Skeletal muscle tissue (tissue), 4 donors: Measurements from ENCODE around the gene DCLK1. TPM values are rescaled to one million over a fixed set of nuclear protein-coding genes. Genes with fewer than 3 reads are reported as not detected.

Experiments used
- H3K27ac ChIP-seq: one replicate; pipeline ENCODE4 v1.7.0; 2013; ENCODE audit warnings: mild to moderate bottlenecking, low read depth, low read length, inconsistent platforms
- H3K27me3 ChIP-seq, 3 donors: one replicate each; pipeline ENCODE4 v1.7.0; 2013; ENCODE audit warnings: low read length in 3 of 3; ENCODE audit not compliant: control insufficient read depth in 3 of 3, insufficient read depth in 3 of 3
- H3K36me3 ChIP-seq, 3 donors: one replicate each; pipeline ENCODE4 v1.7.0; 2013; ENCODE audit warnings: low read length in 3 of 3; ENCODE audit not compliant: control insufficient read depth in 3 of 3, insufficient read depth in 3 of 3
- H3K4me1 ChIP-seq, 3 donors: one replicate each; pipeline ENCODE4 v1.7.0; 2013; ENCODE audit warnings: low read length in 3 of 3, mild to moderate bottlenecking in 3 of 3; ENCODE audit not compliant: control insufficient read depth in 3 of 3, insufficient read depth in 3 of 3
- H3K4me3 ChIP-seq, 3 donors: one replicate each; pipeline ENCODE4 v1.7.0; 2013; ENCODE audit warnings: low read length in 3 of 3
- H3K9ac ChIP-seq, 3 donors: one replicate each; pipeline ENCODE4 v1.7.0; 2013; ENCODE audit warnings: low read length in 3 of 3, mild to moderate bottlenecking in 3 of 3, moderate library complexity in 2 of 3, low read depth in 1 of 3
- H3K9me3 ChIP-seq, 3 donors: one replicate each; pipeline ENCODE4 v1.7.0; 2013; ENCODE audit warnings: low read length in 3 of 3; ENCODE audit not compliant: control insufficient read depth in 3 of 3
- total RNA-seq: library from RNA; depleted of rRNA; stranded (reverse); fragments of >200 nt; gene quantifications from one replicate; pipeline ENCODE4 v1.2.3, GENCODE V29; 2014
- donor health status: Osteomylitis.

Gene DCLK1
- total RNA-seq, 1 donor from 2014 or later: 92.9 TPM

DNA sequence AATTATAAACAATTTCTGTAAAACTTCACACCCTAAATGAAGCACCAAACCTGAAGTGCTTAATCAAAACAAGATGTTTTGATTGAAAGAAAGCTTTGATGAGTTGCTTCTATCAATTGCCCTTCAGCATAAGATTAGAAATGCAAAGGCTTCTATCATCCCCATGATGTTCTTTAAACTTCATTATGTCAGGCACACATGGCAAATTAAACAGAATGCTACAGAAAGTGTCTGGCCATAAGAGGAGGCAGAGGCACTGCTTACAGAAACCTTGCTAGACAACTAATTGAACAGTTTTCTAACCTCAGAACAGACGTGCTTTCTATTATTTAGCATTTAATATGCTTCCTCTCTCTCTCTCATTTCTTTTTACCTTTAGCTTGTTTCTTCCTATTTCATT lies 228.1 kb downstream of the DCLK1 start:
- no peaks in the 10 kb centered on the region for H3K27me3 ChIP-seq
- H3K36me3 ChIP-seq: no peaks in the 10 kb centered on the region
- no peaks in the 10 kb centered on the region for H3K4me1 ChIP-seq
- no peak overlapping the region for H3K9ac ChIP-seq
- H3K9me3 ChIP-seq: no peaks in the 10 kb centered on the region
- no peak overlapping the region for H3K4me3 ChIP-seq
- H3K27ac ChIP-seq: no peak overlapping the region

DNA sequence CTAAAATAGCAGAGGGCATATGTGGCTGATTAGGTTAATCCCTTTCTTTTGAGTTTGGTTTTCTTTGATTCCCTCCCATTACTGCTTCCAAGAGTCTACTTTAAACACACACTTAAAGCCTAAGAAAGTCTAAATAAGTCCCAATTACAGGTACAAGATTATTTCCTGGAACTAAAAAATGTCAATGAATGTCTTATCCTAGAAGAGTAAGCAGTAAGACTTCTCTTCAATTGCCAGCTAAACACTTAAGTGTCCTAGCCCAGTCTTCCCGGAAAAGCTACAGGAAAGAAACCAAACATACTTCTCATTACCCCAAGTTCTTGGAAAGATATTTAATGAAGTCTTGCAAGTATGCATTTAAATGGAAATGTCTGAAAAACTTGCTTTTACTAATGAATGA lies 233.1 kb downstream of the DCLK1 start:
- H3K4me1 ChIP-seq: no peaks in the 10 kb centered on the region
- H3K9me3 ChIP-seq: no peaks in the 10 kb centered on the region
- no peak overlapping the region for H3K27ac ChIP-seq
- no peaks in the 10 kb centered on the region for H3K27me3 ChIP-seq
- peaks cover 0 to 1% (median 0%) of the 10 kb centered on the region in 3 donors for H3K36me3 ChIP-seq
- H3K4me3 ChIP-seq: no peak overlapping the region
- no peak overlapping the region for H3K9ac ChIP-seq

DNA sequence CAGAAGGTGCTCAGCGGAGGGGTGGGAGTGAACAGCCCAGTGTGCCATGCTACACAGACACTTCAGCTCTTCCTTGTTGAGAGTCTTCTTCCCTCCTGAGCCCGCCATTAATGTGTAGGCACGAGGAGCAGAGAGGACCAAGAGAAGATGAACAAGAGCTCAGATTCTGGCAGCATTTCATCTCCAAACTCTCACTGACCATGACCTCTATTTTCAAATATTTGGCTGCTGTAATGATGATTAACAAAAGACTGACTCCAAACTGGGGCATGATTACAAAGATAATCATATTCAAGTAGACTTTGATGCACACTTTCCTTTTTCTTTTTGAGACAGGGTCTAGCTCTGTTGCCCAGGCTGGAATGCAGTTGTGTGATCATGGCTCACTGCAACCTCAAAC lies 236.5 kb downstream of the DCLK1 start:
- no peak overlapping the region for H3K9ac ChIP-seq
- no peaks in the 10 kb centered on the region for H3K9me3 ChIP-seq
- H3K4me1 ChIP-seq: no peaks in the 10 kb centered on the region
- H3K36me3 ChIP-seq: peaks cover 0 to 1% (median 0%) of the 10 kb centered on the region in 3 donors
- H3K27ac ChIP-seq: no peak overlapping the region
- H3K27me3 ChIP-seq: no peaks in the 10 kb centered on the region
- no peak overlapping the region for H3K4me3 ChIP-seq

DNA sequence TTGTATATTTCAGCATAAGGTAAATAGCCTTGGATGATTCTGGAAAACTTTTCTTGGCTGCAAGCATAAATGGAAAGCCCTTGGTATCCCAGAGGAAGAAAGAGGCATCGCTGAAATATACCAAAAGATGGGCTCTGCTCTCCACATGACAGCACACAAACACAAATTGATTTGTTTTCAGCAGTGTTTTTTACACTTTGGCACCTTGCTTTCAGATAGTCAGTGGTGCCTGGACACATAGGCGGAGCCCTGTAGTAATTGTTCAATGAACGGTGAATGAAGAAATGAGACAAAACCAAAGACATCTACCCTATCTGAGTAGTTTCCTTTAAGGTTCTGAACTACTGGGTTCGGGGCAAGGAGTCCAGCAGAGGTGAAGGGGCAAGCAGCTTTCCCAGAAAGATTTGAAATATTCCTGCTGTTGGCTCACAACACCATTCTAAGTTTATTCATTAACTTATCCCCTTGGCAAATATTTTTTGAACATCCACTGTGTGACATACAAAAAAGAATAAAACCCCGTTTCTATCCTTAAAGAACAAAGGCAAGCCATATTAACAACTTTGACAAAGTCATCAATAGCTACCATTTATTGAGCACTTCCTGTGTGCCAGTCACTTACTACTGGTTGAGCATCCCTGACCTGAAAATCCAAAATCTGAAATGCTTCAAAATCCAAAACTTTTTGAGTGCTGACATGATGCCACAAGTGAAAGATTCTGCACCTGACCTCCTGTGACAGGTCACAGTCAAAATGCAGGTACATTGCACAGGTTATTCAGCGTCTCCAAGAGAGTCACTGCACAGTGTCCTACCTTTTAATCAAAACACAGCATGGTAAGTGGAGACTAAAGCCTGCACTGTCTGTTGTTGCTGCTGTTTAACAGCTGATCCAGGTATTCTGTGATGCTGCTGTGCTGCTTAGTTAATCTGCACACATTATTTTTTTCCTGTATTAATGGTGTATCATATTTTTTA lies 238.1 kb downstream of the DCLK1 start:
- H3K27me3 ChIP-seq: no peaks in the 10 kb centered on the region
- H3K36me3 ChIP-seq: peaks cover 0 to 1% (median 0%) of the 10 kb centered on the region in 3 donors
- H3K4me3 ChIP-seq: no peak overlapping the region
- H3K27ac ChIP-seq: no peak overlapping the region
- H3K9me3 ChIP-seq: no peaks in the 10 kb centered on the region
- peaks cover 0 to 3% (median 0%) of the 10 kb centered on the region in 3 donors for H3K4me1 ChIP-seq
- no peak overlapping the region for H3K9ac ChIP-seq

DNA sequence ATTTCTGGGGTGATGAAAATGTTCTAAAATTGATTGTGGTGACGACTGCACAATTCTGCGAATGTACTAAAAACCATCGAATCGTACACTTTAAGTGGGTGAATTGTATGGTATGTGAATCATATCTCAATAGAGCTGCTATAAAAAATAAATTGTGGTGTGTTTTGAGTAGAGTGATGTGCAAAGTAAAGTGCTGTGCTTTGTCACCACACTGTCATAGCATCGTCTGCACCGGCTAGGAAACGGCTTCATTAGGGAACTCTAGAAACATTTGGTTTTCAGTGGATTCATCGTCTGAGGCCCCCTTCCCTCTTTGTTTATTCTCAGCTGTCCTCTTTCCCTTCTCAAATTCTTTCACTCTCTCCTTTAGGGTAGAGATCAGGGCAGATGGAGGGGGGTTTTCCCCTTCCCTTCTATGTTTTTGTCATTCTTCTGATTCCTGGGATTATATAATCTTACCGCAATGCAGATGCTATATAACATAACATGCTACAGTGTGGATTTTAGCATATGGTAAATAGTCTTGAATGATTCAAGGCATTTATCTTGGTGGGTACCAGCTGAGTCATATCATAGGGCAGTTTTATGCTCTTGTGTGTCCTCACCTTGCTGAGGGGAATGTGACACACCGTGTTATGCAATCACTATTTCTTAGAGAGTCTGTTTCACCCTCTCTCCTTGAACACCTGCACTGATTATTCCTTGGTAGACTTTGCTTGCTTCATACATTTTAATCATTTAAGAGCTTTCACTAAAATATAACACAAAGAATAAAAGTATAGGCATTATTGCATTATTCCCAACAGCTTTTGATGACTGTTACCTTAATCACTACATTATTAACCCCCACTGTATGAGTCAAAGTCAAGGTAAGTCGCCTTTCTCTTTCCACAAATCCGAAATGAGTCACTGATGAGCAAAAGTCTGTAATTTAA lies 239.4 kb downstream of the DCLK1 start:
- H3K9ac ChIP-seq: no peak overlapping the region
- no peak overlapping the region for H3K27ac ChIP-seq
- H3K27me3 ChIP-seq: peaks cover 0 to 4% (median 0%) of the 10 kb centered on the region in 3 donors
- no peak overlapping the region for H3K4me3 ChIP-seq
- H3K4me1 ChIP-seq: peaks cover 0 to 3% (median 0%) of the 10 kb centered on the region in 3 donors
- no peaks in the 10 kb centered on the region for H3K36me3 ChIP-seq
- H3K9me3 ChIP-seq: no peaks in the 10 kb centered on the region

DNA sequence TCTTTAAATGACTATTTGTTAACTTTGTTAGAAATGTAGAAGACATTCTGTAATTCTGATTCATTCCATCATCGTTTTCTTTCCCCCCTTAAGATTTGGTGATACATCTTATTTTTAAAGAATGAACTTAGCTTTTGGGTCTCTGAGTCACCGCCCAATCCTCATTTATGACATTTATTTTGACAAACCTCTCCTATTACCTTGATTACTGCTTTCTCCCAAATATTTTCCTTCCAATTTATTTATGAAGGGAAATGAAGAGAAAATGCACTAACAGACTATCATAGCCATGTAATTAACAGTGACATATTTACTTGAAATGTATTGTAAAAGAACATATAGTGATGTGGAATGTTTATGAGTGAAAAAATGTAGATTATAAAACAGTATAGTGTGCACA lies 241.6 kb downstream of the DCLK1 start:
- Histone ChIP-seq H3K36me3 (no peaks in the 10 kb centered on the region), H3K4me1 (peaks cover 0 to 6% (median 0%) of the 10 kb centered on the region in 3 donors), H3K9ac (no peak overlapping the region), H3K9me3 (no peaks in the 10 kb centered on the region), H3K27ac (no peak overlapping the region), H3K27me3 (peaks cover 0 to 4% (median 0%) of the 10 kb centered on the region in 3 donors), H3K4me3 (no peak overlapping the region)

GRCh38 chr13:35888981-35889380 lies 242.2 kb downstream of the DCLK1 start:
- H3K36me3 ChIP-seq: no peaks in the 10 kb centered on the region
- H3K27ac ChIP-seq: no peak overlapping the region
- no peaks in the 10 kb centered on the region for H3K9me3 ChIP-seq
- H3K9ac ChIP-seq: no peak overlapping the region
- peaks cover 0 to 4% (median 0%) of the 10 kb centered on the region in 3 donors for H3K27me3 ChIP-seq
- peaks cover 0 to 6% (median 0%) of the 10 kb centered on the region in 3 donors for H3K4me1 ChIP-seq
- H3K4me3 ChIP-seq: no peak overlapping the region

DNA sequence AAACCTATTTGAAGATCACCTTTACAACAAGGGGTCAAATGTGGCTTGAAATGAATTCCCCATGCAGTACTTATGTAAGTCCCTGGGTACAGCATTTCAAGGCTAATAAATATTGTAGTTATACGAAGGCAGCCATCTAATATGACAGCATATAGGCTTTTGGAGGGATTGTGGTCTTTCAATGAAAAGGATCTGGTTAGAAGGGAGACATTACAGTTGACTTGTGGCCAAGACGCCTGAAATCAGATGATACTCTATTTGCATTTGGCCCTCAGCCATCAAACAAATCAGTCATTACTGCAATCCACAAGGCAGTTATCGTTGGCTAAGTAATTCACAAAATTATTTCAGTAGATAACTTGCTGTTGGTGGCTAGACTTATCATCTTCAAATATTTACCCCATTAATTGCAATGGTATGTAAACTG lies 242.7 kb downstream of the DCLK1 start:
- Histone ChIP-seq H3K4me1 (peaks cover 0 to 6% (median 0%) of the 10 kb centered on the region in 3 donors), H3K27me3 (peaks cover 0 to 4% (median 0%) of the 10 kb centered on the region in 3 donors), H3K9me3 (no peaks in the 10 kb centered on the region), H3K9ac (no peak overlapping the region), H3K4me3 (no peak overlapping the region), H3K27ac (no peak overlapping the region), H3K36me3 (no peaks in the 10 kb centered on the region)

DNA sequence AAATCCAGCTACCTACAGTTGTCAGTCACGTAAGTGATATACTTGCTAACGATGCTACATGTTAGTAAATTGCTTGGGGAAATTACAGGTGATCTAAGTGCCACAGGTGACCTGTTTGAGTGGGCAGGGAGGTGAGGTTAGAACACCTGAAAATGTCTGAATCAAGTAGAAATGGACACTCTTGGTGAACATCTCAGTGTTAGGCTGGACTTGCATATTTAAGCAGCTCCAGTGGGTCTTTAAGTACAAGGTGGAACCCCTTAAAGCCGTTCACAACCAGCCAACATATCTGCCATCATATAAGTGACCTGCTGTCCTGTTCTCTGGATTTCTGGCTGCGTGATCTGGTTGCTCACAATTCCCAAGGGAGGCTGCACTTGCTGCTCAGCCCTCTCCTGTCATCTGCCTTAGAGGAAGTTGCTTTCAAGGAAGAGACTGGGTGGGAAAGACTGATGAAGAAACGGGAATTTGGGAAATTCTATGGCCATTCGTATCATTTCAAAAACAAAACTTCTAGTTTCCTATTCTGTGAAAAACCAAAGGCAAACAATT lies 244.0 kb downstream of the DCLK1 start:
- no peak overlapping the region for H3K4me3 ChIP-seq
- H3K27me3 ChIP-seq: peaks cover 0 to 4% (median 0%) of the 10 kb centered on the region in 3 donors
- H3K4me1 ChIP-seq: peaks cover 0 to 6% (median 0%) of the 10 kb centered on the region in 3 donors
- H3K36me3 ChIP-seq: no peaks in the 10 kb centered on the region
- H3K27ac ChIP-seq: no peak overlapping the region
- H3K9me3 ChIP-seq: no peaks in the 10 kb centered on the region
- no peak overlapping the region for H3K9ac ChIP-seq
